HG02884 (cell line): ENCODE measurements around the gene ARL14EP.

Source experiments
- ATAC-seq: cut with Tn5 transposase; IDR thresholded peaks from one replicate; pipeline ENCODE4 v1.9.1; 2021; ENCODE audit warnings: mild to moderate bottlenecking, moderate library complexity; ENCODE audit not compliant: unreplicated experiment

The ARL14EP gene

GRCh38 chr11:30322826-30323710 is at the start of gene ARL14EP:
Gene ARL14EP (plus strand): TSS chr11:30323104. CDS start chr11:30330949, 7,845 bp downstream.
- ATAC-seq, result peak; percentile 92

GRCh38 chr11:30277176-30277575 is 45.7 kb upstream of the ARL14EP start:
- no peak for ATAC-seq

DNA sequence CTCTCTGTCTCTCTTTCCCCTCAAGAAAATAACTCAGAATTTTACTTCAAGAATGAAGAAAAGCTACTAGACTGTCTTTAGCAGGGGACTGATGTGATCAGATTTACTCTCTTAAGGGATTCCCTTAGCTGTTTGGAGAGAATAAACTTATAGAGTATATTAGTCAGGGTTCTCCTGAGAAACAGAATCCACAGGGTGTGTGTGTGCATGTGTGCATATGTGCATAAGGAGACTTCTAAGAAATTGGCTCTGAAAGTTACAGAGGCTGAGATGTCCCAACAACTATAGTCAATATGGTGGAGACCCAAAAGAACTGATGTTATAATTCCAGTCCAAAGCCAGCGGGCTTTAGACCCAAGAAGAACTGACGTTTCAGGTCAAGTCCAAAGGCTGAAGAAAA is 43.1 kb upstream of the ARL14EP start:
- no peak for ATAC-seq

GRCh38 chr11:30281476-30282288 is 41.2 kb upstream of the ARL14EP start:
- ATAC-seq, result peak; percentile 26

- ATAC-seq, result peak; percentile 70
Observed at GRCh38 chr11:30282289-30282631, 40.6 kb upstream of the ARL14EP start.

- no peak for ATAC-seq
Observed at GRCh38 chr11:30284836-30285235, 38.1 kb upstream of the ARL14EP start.

DNA sequence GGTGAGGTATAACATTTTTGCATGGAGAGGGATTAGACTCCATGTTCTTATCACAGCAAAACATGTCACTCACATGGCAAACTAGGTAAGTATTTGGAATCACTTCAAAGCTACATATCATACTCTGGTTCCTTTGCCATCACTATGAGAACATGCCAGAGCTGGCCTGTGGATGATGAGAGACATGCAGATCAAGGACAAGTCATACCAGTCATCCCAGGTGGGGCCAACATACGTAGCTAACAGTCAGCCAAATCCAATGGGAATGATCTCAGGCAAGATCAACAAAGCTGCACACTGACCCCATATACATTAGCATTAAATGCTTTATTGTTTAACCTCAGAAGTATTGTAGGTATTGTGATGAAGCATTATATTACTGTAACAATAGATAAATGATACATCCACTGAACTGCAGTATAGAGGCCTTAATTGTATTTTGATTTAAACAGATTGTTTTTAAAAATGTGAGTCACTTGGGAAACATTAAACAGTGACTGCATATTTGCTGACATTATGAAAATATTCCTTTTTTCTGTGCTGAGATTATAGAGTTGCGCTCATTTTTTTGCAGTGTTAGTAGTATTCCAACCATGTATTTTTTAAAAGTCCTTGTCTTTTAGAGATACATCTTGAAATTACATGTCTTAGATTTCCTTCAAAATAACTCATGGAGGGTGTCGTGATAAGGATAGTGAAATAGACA is 37.3 kb upstream of the ARL14EP start:
- ATAC-seq, result no peak

GRCh38 chr11:30291331-30291730 is 31.6 kb upstream of the ARL14EP start:
- ATAC-seq, result no peak

DNA sequence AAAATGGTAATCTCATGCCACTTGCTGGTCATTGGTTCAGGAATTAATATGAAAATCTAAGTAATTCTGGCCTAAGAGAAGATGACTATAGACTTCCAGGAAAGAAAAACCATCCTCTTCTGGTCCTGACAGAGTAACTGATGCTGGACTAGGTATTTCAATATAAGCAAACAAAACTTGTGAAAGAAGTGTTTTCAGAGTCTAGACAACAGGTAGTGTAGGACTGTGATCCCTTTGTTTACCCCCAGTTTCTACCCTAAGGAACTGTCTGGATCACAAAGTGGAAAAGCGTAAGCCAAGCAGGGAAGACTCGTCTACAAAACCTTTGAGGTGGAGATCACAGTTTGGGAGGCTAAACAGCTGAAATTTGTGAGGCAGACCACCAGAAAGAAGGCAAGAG is 30.4 kb upstream of the ARL14EP start:
- ATAC-seq, result no peak

GRCh38 chr11:30295178-30295885 is 27.6 kb upstream of the ARL14EP start:
- ATAC-seq, result no peak

DNA sequence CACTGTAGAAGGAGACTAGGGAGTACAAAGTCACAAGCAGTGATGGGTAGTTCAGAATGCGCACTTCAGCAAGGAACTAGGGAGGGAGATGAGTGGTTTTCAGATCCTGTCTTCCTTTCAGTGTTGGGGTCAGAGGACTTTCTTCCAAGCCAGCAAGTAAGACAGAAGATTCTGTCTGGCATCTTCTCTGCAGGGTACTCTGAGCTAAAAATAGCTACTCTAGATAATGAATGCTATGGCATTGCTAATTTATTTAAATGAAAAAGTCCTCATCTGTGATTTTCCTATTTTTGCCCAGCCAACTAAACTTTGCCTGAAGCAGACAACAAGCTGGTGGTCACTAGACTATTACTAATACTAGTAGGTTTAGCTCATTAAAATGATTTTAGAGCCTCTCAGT is 18.3 kb upstream of the ARL14EP start:
- ATAC-seq, result no peak

DNA sequence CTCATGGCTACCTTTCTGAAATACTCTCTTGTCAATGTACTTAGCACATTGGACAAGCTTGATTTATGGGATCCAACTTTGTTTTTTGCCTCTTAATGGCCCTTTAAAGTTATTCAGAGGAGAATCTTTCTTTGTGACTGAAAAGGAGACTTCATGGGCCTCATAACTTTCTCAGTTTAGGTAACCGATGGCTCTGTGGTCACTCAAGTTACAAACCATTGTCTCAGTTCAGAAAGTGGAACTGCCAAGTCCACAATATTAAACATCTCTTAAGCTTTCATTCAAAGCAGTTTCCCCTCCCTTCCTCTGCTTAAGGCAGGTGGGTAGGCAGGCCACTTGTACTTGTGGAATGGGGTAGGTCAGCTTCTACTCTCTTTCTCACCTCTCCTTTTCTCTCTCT is 12.3 kb upstream of the ARL14EP start:
- ATAC-seq, result peak; percentile 97

DNA sequence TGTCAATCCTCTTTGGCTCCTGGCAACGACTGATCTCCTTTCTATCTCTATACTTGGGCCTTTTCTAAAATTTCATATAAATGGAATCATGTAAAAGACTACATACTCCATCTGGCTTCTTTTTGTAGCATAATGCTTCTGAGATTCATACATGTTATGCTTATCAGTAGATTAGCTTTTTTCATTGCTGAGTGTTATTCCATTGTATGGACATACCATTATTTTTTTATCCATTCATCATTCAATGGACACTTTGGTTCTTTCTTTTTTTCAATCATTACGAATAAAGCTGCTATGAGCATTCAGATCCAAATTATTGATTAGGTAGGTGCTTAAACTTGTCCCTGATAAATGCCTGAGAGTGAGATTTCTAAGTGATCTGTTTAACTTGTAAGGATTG is 11.7 kb upstream of the ARL14EP start:
- ATAC-seq, result no peak

- ATAC-seq, result no peak
Observed at GRCh38 chr11:30312243-30312642, 10.7 kb upstream of the ARL14EP start.

GRCh38 chr11:30313580-30313979 is 9.3 kb upstream of the ARL14EP start:
- ATAC-seq, result no peak

GRCh38 chr11:30314625-30315024 is 8.3 kb upstream of the ARL14EP start:
- no peak for ATAC-seq

DNA sequence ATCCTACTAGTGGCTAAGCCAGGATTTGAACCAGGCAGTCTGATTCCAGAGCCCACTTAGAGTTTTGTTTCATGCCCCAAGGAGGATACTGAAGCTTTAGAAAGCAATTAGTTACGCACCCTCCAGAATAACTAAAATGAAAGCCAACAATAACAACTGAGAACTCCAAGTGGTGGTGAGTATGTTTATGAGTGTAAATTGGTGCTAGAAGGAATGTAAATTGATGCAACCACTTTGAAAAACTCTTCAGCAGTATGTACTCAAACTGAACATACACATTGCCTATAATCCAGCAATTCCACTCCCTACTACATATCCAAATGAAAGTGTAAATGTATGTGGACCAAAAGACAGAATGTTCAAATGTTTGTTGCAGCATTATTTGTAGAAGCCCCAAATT is 6.7 kb upstream of the ARL14EP start:
- no peak for ATAC-seq

DNA sequence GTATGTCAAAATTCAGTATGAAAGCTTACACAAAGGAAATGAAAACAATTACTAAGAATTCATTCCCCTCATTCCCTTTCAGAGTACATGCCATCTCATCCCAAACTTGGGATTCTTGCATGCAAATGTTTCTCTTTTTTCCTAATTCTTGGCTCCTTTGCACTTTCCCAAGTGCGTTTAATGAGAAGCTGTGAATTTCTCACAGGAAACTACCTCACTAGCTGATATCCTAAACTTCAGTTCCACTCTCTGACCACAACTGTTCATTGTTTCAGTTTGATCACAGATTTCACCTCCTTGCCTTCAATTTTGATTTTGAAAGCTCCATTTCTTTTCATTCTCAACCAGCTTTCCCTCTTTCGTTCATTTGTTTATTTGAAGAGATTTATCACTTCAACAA is 5.9 kb upstream of the ARL14EP start:
- peak; percentile 56 for ATAC-seq

DNA sequence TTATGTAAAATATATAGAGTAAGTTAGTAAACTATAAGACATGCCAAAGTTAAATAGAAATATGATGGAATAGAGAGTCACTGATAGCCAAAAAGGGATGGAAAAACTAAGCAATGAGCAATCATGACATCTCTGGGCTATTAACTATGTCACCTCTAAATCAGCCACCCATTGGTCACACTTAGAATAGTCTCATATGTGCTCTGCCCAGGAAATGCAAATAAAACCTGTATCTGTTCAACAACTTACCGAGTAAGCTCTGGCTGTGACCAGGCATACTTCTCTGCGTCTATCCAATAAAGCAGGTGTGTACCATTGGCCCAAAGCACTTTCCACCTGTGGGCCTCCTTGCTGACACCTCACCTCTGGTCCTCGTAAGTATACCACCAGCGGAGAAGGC is 1.6 kb upstream of the ARL14EP start:
- ATAC-seq, result no peak

DNA sequence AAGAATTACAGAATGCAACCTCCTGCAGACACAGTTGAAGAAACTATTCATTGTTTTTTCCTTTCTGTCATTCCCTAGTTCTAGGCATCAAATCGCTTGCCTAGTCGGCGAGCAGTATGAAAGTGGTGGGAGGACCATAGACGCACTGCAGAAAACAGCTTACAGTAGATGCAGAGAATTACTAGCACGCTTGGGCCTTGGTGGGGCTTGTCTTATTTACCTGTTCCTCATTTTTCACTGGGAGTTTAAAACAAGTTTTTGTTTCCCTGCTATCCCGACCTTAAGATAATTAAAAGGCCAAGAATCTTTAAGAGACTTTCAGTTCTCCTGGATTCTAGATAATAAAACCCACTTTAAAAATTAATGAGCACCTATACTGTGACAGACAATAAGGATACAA is 713 bp upstream of the ARL14EP start:
- no peak for ATAC-seq
